IMR-90 (cell line): ENCODE results near the gene SYN1. TPM values are rescaled to one million over a fixed set of nuclear protein-coding genes. Genes with fewer than 3 reads are reported as not detected.
A peak's percentile ranks its signal among the peaks of the same experiment; 100 is the strongest.

Experiments used
- ATAC-seq: fragments of 200-7000 bp; cut with Tn5 transposase; 2 replicates; pipeline ENCODE4 v1.9.1; 2020; ENCODE audit warnings: low read depth, mild to moderate bottlenecking, moderate library complexity
- BruUV-seq: library from RNA; stranded (reverse); fragments of 400-500 nt; replicated peaks from 2 replicates; lab custom pipeline; 2021; lab: Mats Ljungman, UMichigan
- CTCF ChIA-PET: fragments of 300-600 bp; formaldehyde crosslinking; extraction: SDS; loops from one replicate; lab custom pipeline; 2021; ENCODE audit warnings: antibody characterized with exemption; lab: Yijun Ruan, JAX
- POLR2A ChIA-PET: fragments of 300-600 bp; sonication (Branson Sonifier 250); formaldehyde crosslinking; loops from one replicate; lab custom pipeline; 2022; ENCODE audit warnings: antibody characterized with exemption; ENCODE audit not compliant: unreplicated experiment; lab: Charles Lee
- DNase-seq: peaks from one replicate; pipeline ENCODE4 v3.0.0; 2013
- H2AFZ ChIP-seq: replicated peaks from 2 replicates; pipeline ENCODE3; 2013; ENCODE audit warnings: low read length, mild to moderate bottlenecking; ENCODE audit not compliant: poor library complexity
- H2AK5ac ChIP-seq: 2 replicates; pipeline ENCODE4 v1.6.1; 2013; ENCODE audit warnings: low read depth, low read length, inconsistent platforms
- H2AK9ac ChIP-seq: replicated peaks from 2 replicates; pipeline ENCODE3; 2013; ENCODE audit warnings: mild to moderate bottlenecking, low read depth, low read length, moderate library complexity; ENCODE audit not compliant: poor library complexity
- H2BK120ac ChIP-seq: 2 replicates; pipeline ENCODE4 v1.6.1; 2013; ENCODE audit warnings: low read depth, low read length, inconsistent platforms
- H2BK15ac ChIP-seq: 3 replicates; pipeline ENCODE4 v1.6.1; 2013; ENCODE audit warnings: low read depth, low read length, inconsistent platforms
- H2BK20ac ChIP-seq: 2 replicates; pipeline ENCODE4 v1.6.1; 2013; ENCODE audit warnings: low read depth, mild to moderate bottlenecking, inconsistent platforms, low read length, moderate library complexity
- H2BK5ac ChIP-seq: 2 replicates; pipeline ENCODE4 v1.6.1; 2013; ENCODE audit warnings: mild to moderate bottlenecking, low read depth, low read length, inconsistent platforms; ENCODE audit not compliant: poor library complexity, severe bottlenecking
- H3K14ac ChIP-seq: replicated peaks from 2 replicates; pipeline ENCODE4 v1.6.1; 2013; ENCODE audit warnings: low read depth, low read length, inconsistent platforms
- H3K18ac ChIP-seq: 2 replicates; pipeline ENCODE4 v1.6.1; 2013; ENCODE audit warnings: low read depth, low read length, control low read depth
- H3K23ac ChIP-seq: 2 replicates; pipeline ENCODE4 v1.6.1; 2013; ENCODE audit warnings: low read depth, low read length, inconsistent platforms
- H3K27ac ChIP-seq: 2 replicates; pipeline ENCODE4 v1.5.1; 2013; ENCODE audit warnings: mild to moderate bottlenecking, control low read depth, low read length; ENCODE audit not compliant: insufficient read depth
- H3K27me3 ChIP-seq: 2 replicates; pipeline ENCODE4 v1.6.1; 2013; ENCODE audit warnings: low read length; ENCODE audit not compliant: control insufficient read depth, insufficient read depth
- H3K36me3 ChIP-seq: 2 replicates; pipeline ENCODE4 v1.6.1; 2013; ENCODE audit warnings: low read length, mixed read lengths; ENCODE audit not compliant: control insufficient read depth, insufficient read depth
- H3K4ac ChIP-seq: 2 replicates; pipeline ENCODE4 v1.6.1; 2013; ENCODE audit warnings: low read depth, low read length, inconsistent platforms
- H3K4me1 ChIP-seq: 2 replicates; pipeline ENCODE4 v1.6.1; 2013; ENCODE audit warnings: low read length, mixed read lengths; ENCODE audit not compliant: control insufficient read depth, insufficient read depth
- H3K4me2 ChIP-seq: 2 replicates; pipeline ENCODE4 v1.6.1; 2013; ENCODE audit warnings: low read depth, mild to moderate bottlenecking, control low read depth, low read length, moderate library complexity
- H3K4me3 ChIP-seq: 2 replicates; pipeline ENCODE4 v1.5.1; 2013; ENCODE audit warnings: low read depth, mild to moderate bottlenecking, control low read depth, low read length, moderate library complexity; ENCODE audit not compliant: insufficient read depth
- H3K56ac ChIP-seq: 2 replicates; pipeline ENCODE4 v1.6.1; 2013; ENCODE audit warnings: low read length, inconsistent platforms; ENCODE audit not compliant: insufficient read depth; ENCODE audit errors: extremely low read depth
- H3K79me1 ChIP-seq, 2 experiments: 2 replicates each; pipeline ENCODE4 v1.6.1; 2013; ENCODE audit warnings: low read length in 2 of 2, inconsistent platforms in 1 of 2, low read depth in 1 of 2
- H3K9ac ChIP-seq: 2 replicates; pipeline ENCODE4 v1.6.1; 2013; ENCODE audit warnings: low read depth, low read length, control low read depth
- H3K9me1 ChIP-seq: 2 replicates; pipeline ENCODE4 v1.6.1; 2013; ENCODE audit warnings: low read length, inconsistent platforms; ENCODE audit not compliant: insufficient read depth
- H3K9me3 ChIP-seq: 2 replicates; pipeline ENCODE4 v1.6.1; 2013; ENCODE audit warnings: low read length; ENCODE audit not compliant: control insufficient read depth, insufficient read depth
- H4K20me1 ChIP-seq: 2 replicates; pipeline ENCODE4 v1.6.1; 2013; ENCODE audit warnings: low read length, inconsistent platforms; ENCODE audit not compliant: insufficient read depth
- H4K5ac ChIP-seq: 2 replicates; pipeline ENCODE4 v1.6.1; 2013; ENCODE audit warnings: mild to moderate bottlenecking, low read depth, low read length, control low read depth
- H4K8ac ChIP-seq, 2 experiments: 2 replicates each; pipeline ENCODE4 v1.6.1; 2013; ENCODE audit warnings: low read depth in 2 of 2, low read length in 2 of 2, control low read depth in 1 of 2, inconsistent platforms in 1 of 2
- H4K91ac ChIP-seq: 2 replicates; pipeline ENCODE4 v1.6.1; 2013; ENCODE audit warnings: low read depth, low read length, inconsistent platforms; ENCODE audit not compliant: insufficient read depth
- BHLHE40 ChIP-seq: fragments of 150-350 bp; IDR thresholded peaks from 2 replicates; pipeline ENCODE4 v1.6.1; 2016; ENCODE audit warnings: mild to moderate bottlenecking, low read depth, low read length
- CEBPB ChIP-seq: IDR thresholded peaks from 2 replicates; pipeline ENCODE4 v1.6.1; 2012; ENCODE audit warnings: low read depth, low read length, improper control_type of control experiment
- FOS ChIP-seq: fragments of 150-350 bp; IDR thresholded peaks from 2 replicates; pipeline ENCODE4 v1.6.1; 2016; ENCODE audit warnings: low read depth, low read length
- MAFK ChIP-seq: IDR thresholded peaks from 2 replicates; pipeline ENCODE4 v1.6.1; 2012; ENCODE audit warnings: low read depth, low read length, improper control_type of control experiment
- MAZ ChIP-seq: IDR thresholded peaks from 2 replicates; pipeline ENCODE4 v1.6.1; 2012; ENCODE audit warnings: low read depth, mild to moderate bottlenecking, low read length, improper control_type of control experiment, moderate library complexity, borderline replicate concordance
- MXI1 ChIP-seq: IDR thresholded peaks from 2 replicates; pipeline ENCODE4 v1.6.1; 2012; ENCODE audit warnings: low read depth, mild to moderate bottlenecking, low read length, moderate library complexity, borderline replicate concordance
- NFE2L2 ChIP-seq: fragments of 150-350 bp; IDR thresholded peaks from 2 replicates; pipeline ENCODE4 v1.6.1; 2016; ENCODE audit warnings: low read depth, mild to moderate bottlenecking, low read length
- POLR2A ChIP-seq: IDR thresholded peaks from 2 replicates; pipeline ENCODE4 v1.6.1; 2012; ENCODE audit warnings: mild to moderate bottlenecking, low read depth, low read length
- RAD21 ChIP-seq: IDR thresholded peaks from 2 replicates; pipeline ENCODE4 v1.6.1; 2012; ENCODE audit warnings: low read length, improper control_type of control experiment
- RCOR1 ChIP-seq: IDR thresholded peaks from 2 replicates; pipeline ENCODE4 v1.6.1; 2012; ENCODE audit warnings: mild to moderate bottlenecking, low read length, improper control_type of control experiment; ENCODE audit not compliant: insufficient replicate concordance
- RFX5 ChIP-seq: IDR thresholded peaks from 2 replicates; pipeline ENCODE4 v1.8.0; 2012; ENCODE audit warnings: low read depth, mild to moderate bottlenecking, low read length, moderate library complexity
- SMC3 ChIP-seq: fragments of 150-350 bp; IDR thresholded peaks from 2 replicates; pipeline ENCODE4 v1.6.1; 2016; ENCODE audit warnings: low read depth, mild to moderate bottlenecking, antibody characterized with exemption, low read length, moderate library complexity
- WGBS, 2 experiments: methylation state at CpG; one replicate each; pipeline versions ENCODE4 v1.1.5 to v1.1.7; 2013; ENCODE audit warnings: missing lambda C conversion rate in 2 of 2; ENCODE audit not compliant: insufficient read length in 1 of 2; ENCODE audit errors: extremely low coverage in 2 of 2; 5-methylcytosine and 5-hydroxymethylcytosine counted together
- dilution Hi-C: fragments of 300-500 bp; cut with HindIII; formaldehyde crosslinking; loops from one replicate; pipeline ENCODE4 v1.14.3; 2018; ENCODE audit warnings: low sequenced_read_pairs; ENCODE audit not compliant: unreplicated experiment
- in situ Hi-C: fragments of 300-500 bp; cut with MboI; formaldehyde crosslinking; loops from 3 replicates; pipeline ENCODE4 v1.14.3; 2019; ENCODE audit warnings: low sequenced_read_pairs, inconsistent platforms, mixed read lengths
- intact Hi-C: fragments of 100-400 bp; cut with micrococcal nuclease; formaldehyde crosslinking; loops from 2 replicates; pipeline ENCODE4 v1.10.0; 2022
- polyA plus RNA-seq, 3 experiments: library from polyadenylated mRNA; depleted of rRNA; stranded (reverse); fragments of >200 nt; gene quantifications; 2 replicates each; pipeline ENCODE4 v1.2.3, GENCODE V29; 2012; ENCODE audit warnings: low replicate concordance in 1 of 3
- total RNA-seq: library from RNA; depleted of rRNA; stranded (reverse); fragments of >200 nt; gene quantifications from 2 replicates; pipeline ENCODE4 v1.2.3, GENCODE V29; 2012
- TF ChIP-seq, protein P1 (sequence below): fragments of 150-350 bp; IDR thresholded peaks from 2 replicates; pipeline ENCODE4 v1.6.1; 2016; ENCODE audit warnings: low read depth, mild to moderate bottlenecking, low read length, moderate library complexity, borderline replicate concordance
- TF ChIP-seq, protein P2 (sequence below): fragments of 150-350 bp; IDR thresholded peaks from 2 replicates; pipeline ENCODE4 v1.6.1; 2017; ENCODE audit warnings: mild to moderate bottlenecking, antibody characterized with exemption, low read length, low read depth
- TF ChIP-seq, protein P3 (sequence below): conservative IDR thresholded peaks from 2 replicates; pipeline ENCODE4 v1.5.1; 2012; ENCODE audit warnings: mild to moderate bottlenecking, low read depth, low read length, improper control_type of control experiment

Gene SYN1
- total and polyA plus RNA-seq, 2 of the 4 experiments (the other 2 are of a cell fraction), result under 0.01 to 0.56 TPM

DNA sequence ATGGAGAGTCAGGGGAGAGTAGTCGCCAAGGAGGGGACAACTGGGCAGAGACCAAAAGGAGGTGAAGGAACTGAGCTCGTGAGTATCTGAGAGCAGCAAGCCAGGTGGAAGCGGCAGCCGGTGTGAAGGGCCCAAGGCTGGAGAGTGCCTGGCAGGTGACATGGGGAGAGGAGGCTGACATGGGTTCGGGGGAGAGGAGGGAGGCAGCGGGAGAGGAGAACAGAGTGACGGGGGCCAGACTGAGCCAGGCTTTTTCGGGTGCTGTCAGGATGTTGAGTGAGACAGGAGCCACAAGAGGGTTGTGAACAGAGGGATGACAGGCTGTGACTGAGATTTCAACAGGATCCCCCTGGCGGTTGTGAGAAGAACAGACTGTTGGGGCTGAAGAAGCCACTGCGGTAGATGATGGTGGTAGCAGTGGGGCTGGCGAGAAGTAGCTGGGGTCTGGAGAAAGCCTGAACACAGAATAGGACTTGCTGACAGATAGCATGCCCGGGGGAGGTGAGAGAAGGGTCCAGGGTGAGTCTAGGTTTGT is 25.0 kb upstream of the SYN1 start:
- Histone ChIP-seq H3K36me3 (peaks cover 13% of the 10 kb centered on the region), H3K56ac (no peak overlapping the region), H4K91ac (no peak overlapping the region), H3K23ac (no peak overlapping the region), H2BK120ac (no peak overlapping the region), H3K14ac (no peak overlapping the region), H3K18ac (no peak overlapping the region), H2AFZ (no peak overlapping the region), H3K9ac (no peak overlapping the region), H2AK9ac (no peak overlapping the region), H4K5ac (no peak overlapping the region), H2BK5ac (no peak overlapping the region), H2AK5ac (no peak overlapping the region), H2BK20ac (no peak overlapping the region), H3K4me3 (no peak overlapping the region), H4K20me1 (peaks cover 25% of the 10 kb centered on the region), H3K79me1 (peaks cover 3 to 42% of the 10 kb centered on the region in 2 experiments; a peak in 3 of 4 replicates), H3K9me3 (no peaks in the 10 kb centered on the region), H4K8ac (no peak overlapping the region), H3K27ac (no peak overlapping the region), H3K4me1 (peaks cover 5% of the 10 kb centered on the region), H3K4ac (no peak overlapping the region), H3K27me3 (no peaks in the 10 kb centered on the region), H3K4me2 (no peak overlapping the region), H3K9me1 (no peaks in the 10 kb centered on the region), H2BK15ac (no peak overlapping the region)
- ATAC-seq, result peak; percentile 33; the same call in 1 of the 2 replicates
- intact Hi-C loops, result loop anchor here (1.0 to 5.0 kb wide), 5 partner anchors 57 to 452 kb away; partner anchors contain the start of gene UBA1
- DNase-seq, result peak; percentile 44
- CTCF ChIA-PET, result interaction anchor here (0.7 to 1.5 kb wide), 6 partner anchors 21 to 383 kb away, joined by 3 to 6 read pairs (median 3); partner anchors contain the start of gene TIMP1
- dilution Hi-C loops, result no loop called here
- in situ Hi-C loops, result loop anchor here (5.0 to 25.0 kb wide), 2 partner anchors 82 to 432 kb away; partner anchors contain the start of genes ARAF and CDK16
- no TSS peak for BruUV-seq
- POLR2A ChIA-PET, result no interaction called here
- 49% methylated on average over 6 of the region's 12 CpGs; no CpG with 5 or more reads in 1 of the 2 experiments for WGBS, 2 experiments
- TF ChIP-seq CEBPB (no peak), MAZ (no peak), RCOR1 (no peak), NFE2L2 (no peak), POLR2A (no peak), RFX5 (no peak), MAFK (no peak), SMC3 (peak; percentile 45; the same call in 1 of the 2 replicates), MXI1 (no peak), BHLHE40 (no peak), FOS (no peak), RAD21 (peak; percentile 40; the same call in 1 of the 2 replicates)
- TF ChIP-seq, protein P1, sequence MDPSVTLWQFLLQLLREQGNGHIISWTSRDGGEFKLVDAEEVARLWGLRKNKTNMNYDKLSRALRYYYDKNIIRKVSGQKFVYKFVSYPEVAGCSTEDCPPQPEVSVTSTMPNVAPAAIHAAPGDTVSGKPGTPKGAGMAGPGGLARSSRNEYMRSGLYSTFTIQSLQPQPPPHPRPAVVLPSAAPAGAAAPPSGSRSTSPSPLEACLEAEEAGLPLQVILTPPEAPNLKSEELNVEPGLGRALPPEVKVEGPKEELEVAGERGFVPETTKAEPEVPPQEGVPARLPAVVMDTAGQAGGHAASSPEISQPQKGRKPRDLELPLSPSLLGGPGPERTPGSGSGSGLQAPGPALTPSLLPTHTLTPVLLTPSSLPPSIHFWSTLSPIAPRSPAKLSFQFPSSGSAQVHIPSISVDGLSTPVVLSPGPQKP, result no peak
- TF ChIP-seq, protein P2, sequence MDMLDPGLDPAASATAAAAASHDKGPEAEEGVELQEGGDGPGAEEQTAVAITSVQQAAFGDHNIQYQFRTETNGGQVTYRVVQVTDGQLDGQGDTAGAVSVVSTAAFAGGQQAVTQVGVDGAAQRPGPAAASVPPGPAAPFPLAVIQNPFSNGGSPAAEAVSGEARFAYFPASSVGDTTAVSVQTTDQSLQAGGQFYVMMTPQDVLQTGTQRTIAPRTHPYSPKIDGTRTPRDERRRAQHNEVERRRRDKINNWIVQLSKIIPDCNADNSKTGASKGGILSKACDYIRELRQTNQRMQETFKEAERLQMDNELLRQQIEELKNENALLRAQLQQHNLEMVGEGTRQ, result no peak
- TF ChIP-seq, protein P3, sequence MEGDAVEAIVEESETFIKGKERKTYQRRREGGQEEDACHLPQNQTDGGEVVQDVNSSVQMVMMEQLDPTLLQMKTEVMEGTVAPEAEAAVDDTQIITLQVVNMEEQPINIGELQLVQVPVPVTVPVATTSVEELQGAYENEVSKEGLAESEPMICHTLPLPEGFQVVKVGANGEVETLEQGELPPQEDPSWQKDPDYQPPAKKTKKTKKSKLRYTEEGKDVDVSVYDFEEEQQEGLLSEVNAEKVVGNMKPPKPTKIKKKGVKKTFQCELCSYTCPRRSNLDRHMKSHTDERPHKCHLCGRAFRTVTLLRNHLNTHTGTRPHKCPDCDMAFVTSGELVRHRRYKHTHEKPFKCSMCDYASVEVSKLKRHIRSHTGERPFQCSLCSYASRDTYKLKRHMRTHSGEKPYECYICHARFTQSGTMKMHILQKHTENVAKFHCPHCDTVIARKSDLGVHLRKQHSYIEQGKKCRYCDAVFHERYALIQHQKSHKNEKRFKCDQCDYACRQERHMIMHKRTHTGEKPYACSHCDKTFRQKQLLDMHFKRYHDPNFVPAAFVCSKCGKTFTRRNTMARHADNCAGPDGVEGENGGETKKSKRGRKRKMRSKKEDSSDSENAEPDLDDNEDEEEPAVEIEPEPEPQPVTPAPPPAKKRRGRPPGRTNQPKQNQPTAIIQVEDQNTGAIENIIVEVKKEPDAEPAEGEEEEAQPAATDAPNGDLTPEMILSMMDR, result peak; percentile 53
